H9 (cell line): ENCODE measurements around the gene VGLL2. TPM values are rescaled to one million over a fixed set of nuclear protein-coding genes. Genes with fewer than 3 reads are reported as not detected.

ENCODE experiments used
- DNase-seq: peaks from one replicate; pipeline ENCODE4 v3.0.0-alpha.2; 2017
- H2AFZ ChIP-seq: one replicate; pipeline ENCODE4 v1.6.1; 2013; ENCODE audit warnings: mild to moderate bottlenecking, low read length, control low read depth, moderate library complexity
- H2AK5ac ChIP-seq: 2 replicates; pipeline ENCODE4 v1.6.1; 2013; ENCODE audit warnings: low read length, control low read depth, mixed read lengths; ENCODE audit not compliant: insufficient read length
- H2BK120ac ChIP-seq: one replicate; pipeline ENCODE4 v1.6.1; 2013; ENCODE audit warnings: low read depth, mild to moderate bottlenecking, low read length, control low read depth, inconsistent platforms; ENCODE audit not compliant: poor library complexity, severe bottlenecking
- H2BK12ac ChIP-seq: 2 replicates; pipeline ENCODE4 v1.6.1; 2013; ENCODE audit warnings: low read length, control low read depth, mixed read lengths, low read depth; ENCODE audit not compliant: insufficient read length
- H2BK15ac ChIP-seq: 2 replicates; pipeline ENCODE4 v1.6.1; 2013; ENCODE audit warnings: low read depth, low read length, control low read depth
- H2BK20ac ChIP-seq: one replicate; pipeline ENCODE4 v1.6.1; 2013; ENCODE audit warnings: low read depth, mild to moderate bottlenecking, low read length, control low read depth, inconsistent platforms; ENCODE audit not compliant: poor library complexity, severe bottlenecking
- H2BK5ac ChIP-seq: 2 replicates; pipeline ENCODE4 v1.6.1; 2013; ENCODE audit warnings: low read length, control low read depth, mixed read lengths; ENCODE audit not compliant: insufficient read length
- H3K14ac ChIP-seq: 2 replicates; pipeline ENCODE4 v1.6.1; 2013; ENCODE audit warnings: low read length, control low read depth; ENCODE audit not compliant: insufficient read depth
- H3K18ac ChIP-seq: 2 replicates; pipeline ENCODE4 v1.6.1; 2013; ENCODE audit warnings: low read depth, mild to moderate bottlenecking, mixed read lengths, low read length, control low read depth; ENCODE audit not compliant: insufficient read length
- H3K23ac ChIP-seq: 2 replicates; pipeline ENCODE4 v1.6.1; 2013; ENCODE audit warnings: low read length, control low read depth, mixed read lengths, low read depth; ENCODE audit not compliant: insufficient read length
- H3K23me2 ChIP-seq: 2 replicates; pipeline ENCODE4 v1.6.1; 2013; ENCODE audit warnings: low read depth, mild to moderate bottlenecking, mixed read lengths, low read length, control low read depth; ENCODE audit not compliant: insufficient read length, poor library complexity, severe bottlenecking
- H3K27ac ChIP-seq: 2 replicates; pipeline ENCODE4 v1.5.1; 2013; ENCODE audit warnings: low read length, control low read depth, mixed read lengths, low read depth; ENCODE audit not compliant: insufficient read length
- H3K27me3 ChIP-seq: 2 replicates; pipeline ENCODE4 v1.6.1; 2013; ENCODE audit warnings: low read length, control low read depth, inconsistent platforms; ENCODE audit not compliant: insufficient read depth
- H3K4ac ChIP-seq: 2 replicates; pipeline ENCODE4 v1.6.1; 2013; ENCODE audit warnings: low read depth, mild to moderate bottlenecking, control low read depth, inconsistent platforms, low read length, moderate library complexity
- H3K4me1 ChIP-seq: 2 replicates; pipeline ENCODE4 v1.6.1; 2013; ENCODE audit warnings: low read length, control low read depth, inconsistent platforms; ENCODE audit not compliant: insufficient read depth
- H3K4me2 ChIP-seq: 2 replicates; pipeline ENCODE4 v1.6.1; 2013; ENCODE audit warnings: low read length, control low read depth, mixed read lengths; ENCODE audit not compliant: insufficient read length, insufficient read depth
- H3K56ac ChIP-seq: 2 replicates; pipeline ENCODE4 v1.6.1; 2013; ENCODE audit warnings: low read depth, mild to moderate bottlenecking, mixed read lengths, low read length, control low read depth; ENCODE audit not compliant: insufficient read length
- H3K79me1 ChIP-seq: 2 replicates; pipeline ENCODE4 v1.6.1; 2013; ENCODE audit warnings: low read depth, mild to moderate bottlenecking, moderate library complexity, low read length, control low read depth, inconsistent platforms; ENCODE audit not compliant: insufficient read depth, poor library complexity, severe bottlenecking
- H3K79me2 ChIP-seq: 2 replicates; pipeline ENCODE4 v1.6.1; 2013; ENCODE audit warnings: low read length, control low read depth, inconsistent platforms; ENCODE audit not compliant: insufficient read depth
- H3K9ac ChIP-seq: 2 replicates; pipeline ENCODE4 v1.6.1; 2013; ENCODE audit warnings: low read length, control low read depth, mixed read lengths; ENCODE audit not compliant: insufficient read length; ENCODE audit errors: extremely low read depth
- H3K9me3 ChIP-seq: one replicate; pipeline ENCODE4 v1.6.1; 2013; ENCODE audit warnings: low read depth, low read length, inconsistent platforms; ENCODE audit not compliant: control insufficient read depth
- H3T11ph ChIP-seq: one replicate; pipeline ENCODE4 v1.6.1; 2013; ENCODE audit warnings: mild to moderate bottlenecking, low read length, control low read depth, inconsistent platforms
- H4K20me1 ChIP-seq: one replicate; pipeline ENCODE4 v1.6.1; 2013; ENCODE audit not compliant: control insufficient read depth, insufficient read length, insufficient read depth
- H4K5ac ChIP-seq: 2 replicates; pipeline ENCODE4 v1.6.1; 2013; ENCODE audit warnings: low read depth, mild to moderate bottlenecking, mixed read lengths, low read length, control low read depth; ENCODE audit not compliant: insufficient read length
- H4K8ac ChIP-seq: replicated peaks from 2 replicates; pipeline ENCODE4 v1.6.1; 2013; ENCODE audit warnings: low read length, control low read depth, mixed read lengths, low read depth; ENCODE audit not compliant: insufficient read length
- H4K91ac ChIP-seq: 2 replicates; pipeline ENCODE4 v1.6.1; 2013; ENCODE audit warnings: low read depth, mild to moderate bottlenecking, moderate library complexity, mixed read lengths, low read length, control low read depth; ENCODE audit not compliant: insufficient read length
- H3K27ac Mint-ChIP-seq, 3 experiments: 2 replicates in 2 of 3; 3 replicates in 1 of 3; pipeline ENCODE4 v1.8.0; 2020 to 2021; ENCODE audit warnings: mixed read lengths in 3 of 3, mild to moderate bottlenecking in 1 of 3, moderate library complexity in 1 of 3
- H3K27me3 Mint-ChIP-seq: 2 replicates; pipeline ENCODE4 v1.8.0; 2021; ENCODE audit warnings: low read depth, mild to moderate bottlenecking, moderate library complexity, mixed read lengths
- H3K36me3 Mint-ChIP-seq, 3 experiments: 2 replicates in 2 of 3; 3 replicates in 1 of 3; pipeline ENCODE4 v1.8.0; 2020 to 2021; ENCODE audit warnings: low read depth in 3 of 3, mixed read lengths in 3 of 3; ENCODE audit not compliant: insufficient read depth in 1 of 3
- H3K4me1 Mint-ChIP-seq, 2 experiments: 2 replicates each; pipeline ENCODE4 v1.8.0; 2020; ENCODE audit warnings: mixed read lengths in 2 of 2
- H3K4me3 Mint-ChIP-seq, 2 experiments: 2 replicates in 1 of 2; 3 replicates in 1 of 2; pipeline ENCODE4 v1.8.0; 2020 to 2021; ENCODE audit warnings: mild to moderate bottlenecking in 2 of 2, mixed read lengths in 2 of 2, moderate library complexity in 1 of 2
- H3K9me3 Mint-ChIP-seq, 2 experiments: 2 replicates in 1 of 2; 3 replicates in 1 of 2; pipeline ENCODE4 v1.8.0; 2020; ENCODE audit warnings: mild to moderate bottlenecking in 2 of 2, mixed read lengths in 2 of 2, moderate library complexity in 1 of 2
- CTCF ChIP-seq: fragments of 200-600 bp; sonication (generic); conservative IDR thresholded peaks from 3 replicates; pipeline ENCODE4 v1.8.0; 2021; ENCODE audit warnings: antibody characterized with exemption, mild to moderate bottlenecking
- WGBS: extraction: QIAGEN DNeasy Blood & Tissue Kit; methylation state at CpG from one replicate; pipeline ENCODE4 v1.1.7; 2013; ENCODE audit warnings: missing lambda C conversion rate, low lambda C conversion rate, mixed read lengths; ENCODE audit not compliant: insufficient read length; ENCODE audit errors: extremely low coverage; 5-methylcytosine and 5-hydroxymethylcytosine counted together
- total RNA-seq: library from RNA; stranded (reverse); gene quantifications from 2 replicates; pipeline ENCODE4 v1.2.1, GENCODE V29; 2021

The VGLL2 gene
- total RNA-seq, 1 experiment from 2014 or later = not detected

GRCh38 chr6:117231466-117231865 lies 33.9 kb upstream of the VGLL2 start:
- H3K56ac ChIP-seq = no peak overlapping the region
- H3K27ac Mint-ChIP-seq = peak overlapping the region in 1 of 3 experiments; percentile 74; a peak in 2 of 7 replicates
- H4K91ac ChIP-seq = no peak overlapping the region
- no peaks in the 10 kb centered on the region for H3K27me3 ChIP-seq
- no peak overlapping the region for H3T11ph ChIP-seq
- H3K36me3 Mint-ChIP-seq = no peaks in the 10 kb centered on the region
- no peak overlapping the region for H3K27ac ChIP-seq
- no peaks in the 10 kb centered on the region; the same call in 1 of the 2 replicates for H3K27me3 Mint-ChIP-seq
- no peaks in the 10 kb centered on the region for H4K20me1 ChIP-seq
- no peak overlapping the region for H3K14ac ChIP-seq
- H2BK20ac ChIP-seq = no peak overlapping the region
- H3K9me3 ChIP-seq = no peaks in the 10 kb centered on the region
- H2BK15ac ChIP-seq = no peak overlapping the region
- DNase-seq = no peak
- no peak overlapping the region for H2BK5ac ChIP-seq
- no peak overlapping the region for H3K9ac ChIP-seq
- H3K4me3 Mint-ChIP-seq = no peak overlapping the region
- H3K4me2 ChIP-seq = no peak overlapping the region
- H4K5ac ChIP-seq = no peak overlapping the region
- no peaks in the 10 kb centered on the region for H3K79me2 ChIP-seq
- no peak overlapping the region for H4K8ac ChIP-seq
- H3K4me1 Mint-ChIP-seq = no peaks in the 10 kb centered on the region
- no peak for TF ChIP-seq CTCF
- no peak overlapping the region for H2AK5ac ChIP-seq
- H3K23me2 ChIP-seq = no peaks in the 10 kb centered on the region
- no CpG with 5 or more reads among the region's 2 CpGs for WGBS
- H3K79me1 ChIP-seq = no peaks in the 10 kb centered on the region
- no peak overlapping the region for H2BK12ac ChIP-seq
- H2BK120ac ChIP-seq = no peak overlapping the region
- no peak overlapping the region for H2AFZ ChIP-seq
- peaks cover 0 to 5% of the 10 kb centered on the region in 2 experiments; a peak in 1 of 5 replicates for H3K9me3 Mint-ChIP-seq
- no peak overlapping the region for H3K18ac ChIP-seq
- H3K23ac ChIP-seq = no peak overlapping the region
- no peaks in the 10 kb centered on the region for H3K4me1 ChIP-seq
- H3K4ac ChIP-seq = no peak overlapping the region
